Measurements from ENCODE around the gene TCF20. TPM values are rescaled to one million over a fixed set of nuclear protein-coding genes. Genes with fewer than 3 reads are reported as not detected.

TCF20 gene
- polyA plus RNA-seq, 1 donor from 2014 or later: 1.4 TPM

DNA sequence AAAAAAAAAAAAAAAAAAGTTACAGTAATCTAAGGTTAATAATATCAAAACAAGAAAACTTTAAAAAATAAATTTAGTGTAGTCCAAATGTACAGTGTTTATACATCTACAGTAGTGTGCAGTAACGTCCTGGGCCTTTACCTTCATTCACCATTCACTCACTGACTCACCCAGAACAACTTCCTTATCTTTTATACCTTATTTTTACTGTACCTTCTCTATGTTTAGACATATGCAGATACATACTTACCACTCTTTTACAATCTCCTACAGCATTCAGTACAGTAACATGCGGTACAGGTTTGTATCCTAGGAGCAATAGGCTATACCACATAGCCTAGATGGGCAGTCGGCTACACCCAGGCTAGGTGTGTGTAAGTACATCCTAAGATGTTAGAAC lies 38.5 kb downstream of the TCF20 start:
- H3K4me1 Mint-ChIP-seq: peaks cover 44 to 57% (median 49%) of the 10 kb centered on the region in 3 donors
- no peaks in the 10 kb centered on the region for H3K9me3 Mint-ChIP-seq
- H3K36me3 Mint-ChIP-seq: peaks cover 2% of the 10 kb centered on the region
- H3K4me3 Mint-ChIP-seq: no peak overlapping the region
- H3K27ac Mint-ChIP-seq: peak overlapping the region in 1 of 3 donors; percentile 5
- H3K27me3 Mint-ChIP-seq: no peaks in the 10 kb centered on the region

DNA sequence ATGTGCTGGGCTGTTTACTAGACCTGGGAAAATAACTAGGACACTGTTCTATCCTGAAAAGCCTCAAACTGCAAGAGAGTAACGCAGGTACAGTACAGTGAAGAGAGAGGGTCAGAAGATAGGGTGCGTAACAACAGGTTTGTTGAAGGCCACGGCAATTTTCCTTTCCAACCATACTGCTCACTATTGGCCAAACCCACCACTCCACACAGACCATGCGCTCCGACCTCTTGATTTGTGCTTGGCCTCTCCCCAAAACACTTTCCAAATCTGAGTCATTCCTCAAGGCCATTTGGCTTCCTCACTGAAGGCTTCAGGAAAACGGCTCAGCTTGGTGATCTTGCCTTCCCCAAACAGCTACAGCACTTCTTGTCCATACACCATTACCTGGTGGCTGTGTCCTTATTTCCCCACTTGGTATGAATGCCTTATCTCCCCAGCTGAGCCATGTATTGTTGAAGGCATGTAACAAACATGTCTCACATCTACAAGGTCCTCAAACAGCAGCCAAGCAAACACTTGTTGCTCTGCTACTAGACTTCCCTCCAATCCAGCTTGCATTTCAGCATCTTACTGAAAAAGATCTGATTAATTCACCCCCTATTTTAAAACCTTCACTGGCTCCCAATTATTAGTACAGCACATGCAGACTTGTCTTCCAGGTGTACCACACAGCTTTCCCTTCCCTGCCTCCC lies 40.9 kb downstream of the TCF20 start:
- H3K27me3 Mint-ChIP-seq: no peaks in the 10 kb centered on the region
- no peaks in the 10 kb centered on the region for H3K9me3 Mint-ChIP-seq
- peak overlapping the region in 1 of 3 donors; percentile 6 for H3K27ac Mint-ChIP-seq
- H3K4me3 Mint-ChIP-seq: no peak overlapping the region
- H3K36me3 Mint-ChIP-seq: no peaks in the 10 kb centered on the region
- H3K4me1 Mint-ChIP-seq: peaks cover 38 to 46% (median 38%) of the 10 kb centered on the region in 3 donors

DNA sequence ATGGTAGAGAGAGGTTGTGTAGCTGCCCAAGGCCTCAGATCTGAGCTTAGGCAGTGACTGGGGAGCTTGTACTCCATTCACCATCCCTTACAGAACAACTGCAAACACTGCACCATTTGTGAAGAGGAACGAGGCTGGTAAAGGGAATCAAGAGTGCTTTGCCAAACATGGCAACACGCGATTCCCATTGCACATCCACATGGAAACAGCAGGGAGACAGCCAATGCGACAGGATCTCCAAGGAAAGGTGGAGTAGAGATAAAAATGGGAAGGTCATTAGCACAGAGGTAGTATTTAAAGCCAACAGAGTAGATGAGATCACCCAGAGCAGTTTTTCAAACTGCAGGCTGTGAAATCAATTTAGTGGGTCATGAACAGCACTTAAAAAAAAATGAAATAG lies 42.0 kb downstream of the TCF20 start:
- no peaks in the 10 kb centered on the region for H3K9me3 Mint-ChIP-seq
- no peaks in the 10 kb centered on the region for H3K36me3 Mint-ChIP-seq
- H3K27ac Mint-ChIP-seq: peak overlapping the region in 1 of 3 donors; percentile 83
- no peak overlapping the region for H3K4me3 Mint-ChIP-seq
- no peaks in the 10 kb centered on the region for H3K27me3 Mint-ChIP-seq
- peaks cover 31 to 40% (median 34%) of the 10 kb centered on the region in 3 donors for H3K4me1 Mint-ChIP-seq

DNA sequence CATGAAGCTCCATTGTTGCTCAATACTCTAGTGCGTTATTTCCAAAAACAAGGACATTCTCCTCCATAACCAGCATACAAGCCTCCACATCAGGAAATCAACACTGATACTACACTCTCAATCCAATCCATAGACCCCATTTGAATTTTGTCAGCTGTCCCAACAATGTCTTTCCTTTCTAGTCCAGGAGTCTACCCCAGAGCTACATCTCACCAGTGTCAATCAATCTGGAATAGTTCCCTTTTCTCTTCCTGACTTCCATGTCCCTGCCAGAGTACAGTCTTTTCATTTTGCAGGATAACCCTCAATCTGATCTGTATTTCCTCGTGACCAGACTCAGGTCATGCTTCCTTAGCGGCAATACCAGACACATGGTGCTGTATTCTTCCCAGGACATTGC lies 43.0 kb downstream of the TCF20 start:
- H3K4me1 Mint-ChIP-seq: peaks cover 31 to 41% (median 39%) of the 10 kb centered on the region in 3 donors
- no peaks in the 10 kb centered on the region for H3K27me3 Mint-ChIP-seq
- H3K36me3 Mint-ChIP-seq: no peaks in the 10 kb centered on the region
- H3K9me3 Mint-ChIP-seq: no peaks in the 10 kb centered on the region
- H3K27ac Mint-ChIP-seq: no peak overlapping the region
- peak overlapping the region in 1 of 4 donors; percentile 10 for H3K4me3 Mint-ChIP-seq

DNA sequence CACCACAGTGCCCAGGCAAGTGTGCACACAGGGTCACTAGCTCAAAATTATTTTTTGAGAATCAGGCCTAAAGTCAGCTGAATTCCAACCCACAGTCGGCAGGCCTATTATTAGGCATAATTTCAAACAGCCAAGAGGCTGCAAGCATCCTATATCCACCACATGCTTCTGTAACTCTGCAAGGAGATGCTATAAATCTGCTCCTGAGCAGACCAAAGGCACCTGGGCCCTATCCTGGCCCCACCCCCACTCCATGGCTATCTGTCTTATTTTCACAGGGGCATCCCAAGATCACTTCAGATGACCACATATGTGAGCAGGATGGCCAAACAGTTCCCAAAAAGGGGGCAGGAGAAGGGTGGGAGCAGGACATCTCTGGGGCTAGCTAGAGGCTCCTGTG lies 44.6 kb downstream of the TCF20 start:
- Mint-ChIP-seq H3K4me3 (no peak overlapping the region), H3K4me1 (peaks cover 34 to 45% (median 44%) of the 10 kb centered on the region in 3 donors), H3K27ac (no peak overlapping the region), H3K27me3 (no peaks in the 10 kb centered on the region), H3K36me3 (no peaks in the 10 kb centered on the region), H3K9me3 (no peaks in the 10 kb centered on the region)

DNA sequence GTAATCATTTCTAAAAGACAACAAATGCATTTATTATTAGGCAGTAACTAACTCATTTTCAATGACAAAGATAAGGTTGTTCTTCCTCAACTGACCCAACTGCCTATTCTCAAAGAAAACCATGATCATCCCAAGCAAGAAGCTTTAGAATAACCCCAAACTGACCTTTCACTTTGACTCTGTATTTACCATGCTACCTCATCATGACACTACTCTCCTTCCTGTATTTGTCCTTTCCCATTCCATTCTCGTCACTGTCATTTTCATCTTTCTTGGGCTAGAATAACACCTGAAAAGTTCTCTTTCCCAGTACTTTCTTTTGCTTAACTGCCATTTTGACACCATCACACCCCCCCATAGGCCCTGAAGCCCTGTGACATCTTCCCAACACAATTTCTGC lies 48.3 kb downstream of the TCF20 start:
- Mint-ChIP-seq H3K27ac (peak overlapping the region in 2 of 3 donors; percentile 19 to 65), H3K27me3 (no peaks in the 10 kb centered on the region), H3K36me3 (no peaks in the 10 kb centered on the region), H3K4me3 (peak overlapping the region in 1 of 4 donors; percentile 79), H3K9me3 (no peaks in the 10 kb centered on the region), H3K4me1 (peaks cover 21 to 37% (median 34%) of the 10 kb centered on the region in 3 donors)

Other genes with a start within 250 kb of the TCF20 start
- 14.4 TPM for gene NAGA, start 199.8 kb downstream of the TCF20 start, polyA plus RNA-seq
- 1.6 TPM for gene PHETA2, start 196.4 kb downstream of the TCF20 start, polyA plus RNA-seq
- 248 TPM for gene SMDT1, start 191.0 kb downstream of the TCF20 start, polyA plus RNA-seq
- 121 TPM for gene NDUFA6, start 179.9 kb downstream of the TCF20 start, polyA plus RNA-seq
- gene CYP2D6, start 139.8 kb downstream of the TCF20 start, polyA plus RNA-seq: not detected
- 1.1 TPM for gene NFAM1, start 161.8 kb upstream of the TCF20 start, polyA plus RNA-seq
- gene RRP7A, start 249.1 kb upstream of the TCF20 start, polyA plus RNA-seq: 74.7 TPM

All from IgD-negative memory B cell (primary cell).